ENCODE results near the gene ZNF473.

DNA sequence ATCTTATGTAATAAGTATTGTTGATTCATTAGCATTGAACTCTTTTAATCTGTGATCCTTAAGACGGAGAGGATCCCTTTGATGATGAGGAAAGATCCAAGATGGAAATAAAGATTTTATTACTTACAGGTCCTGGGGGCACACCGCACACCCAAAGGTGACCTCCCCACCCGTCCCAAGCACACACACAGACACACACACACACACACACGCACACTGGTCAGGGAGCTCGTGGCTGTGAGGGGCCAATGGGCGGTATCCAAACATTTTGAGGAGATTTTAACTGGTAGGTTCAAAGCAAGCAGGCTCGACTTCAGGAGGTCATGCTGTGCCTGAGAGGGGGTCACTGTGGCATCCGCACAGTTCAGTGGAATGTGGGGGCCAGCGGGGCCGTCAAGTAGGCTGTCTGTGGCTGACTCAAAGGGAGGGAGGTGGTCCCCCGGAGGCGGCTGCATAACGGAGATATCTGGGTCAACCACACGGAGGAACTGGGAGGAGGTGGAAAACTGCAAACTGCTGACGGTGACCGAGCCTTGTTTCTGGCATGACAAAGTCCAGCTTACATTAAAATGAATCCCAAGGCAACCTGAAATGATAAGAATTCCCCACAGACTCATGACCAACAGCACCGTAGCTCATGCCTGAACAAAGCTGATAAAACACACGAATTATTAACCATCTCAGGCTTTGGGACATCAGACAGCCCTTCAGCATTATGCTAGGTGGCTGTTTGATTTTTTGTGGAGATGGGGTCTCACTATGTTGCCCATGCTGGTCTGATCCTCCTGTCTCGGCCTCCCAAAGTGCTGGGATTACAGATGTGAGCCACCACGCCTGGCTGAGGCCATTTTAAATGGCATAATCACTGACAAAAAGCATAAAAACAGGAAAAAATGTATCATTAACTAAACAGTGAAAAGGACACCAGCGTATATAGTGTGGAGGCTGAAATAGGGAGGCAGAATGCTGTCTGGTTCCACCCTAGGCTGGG is 43.9 kb upstream of the ZNF473 start:
- TF ChIP-seq, protein P1, sequence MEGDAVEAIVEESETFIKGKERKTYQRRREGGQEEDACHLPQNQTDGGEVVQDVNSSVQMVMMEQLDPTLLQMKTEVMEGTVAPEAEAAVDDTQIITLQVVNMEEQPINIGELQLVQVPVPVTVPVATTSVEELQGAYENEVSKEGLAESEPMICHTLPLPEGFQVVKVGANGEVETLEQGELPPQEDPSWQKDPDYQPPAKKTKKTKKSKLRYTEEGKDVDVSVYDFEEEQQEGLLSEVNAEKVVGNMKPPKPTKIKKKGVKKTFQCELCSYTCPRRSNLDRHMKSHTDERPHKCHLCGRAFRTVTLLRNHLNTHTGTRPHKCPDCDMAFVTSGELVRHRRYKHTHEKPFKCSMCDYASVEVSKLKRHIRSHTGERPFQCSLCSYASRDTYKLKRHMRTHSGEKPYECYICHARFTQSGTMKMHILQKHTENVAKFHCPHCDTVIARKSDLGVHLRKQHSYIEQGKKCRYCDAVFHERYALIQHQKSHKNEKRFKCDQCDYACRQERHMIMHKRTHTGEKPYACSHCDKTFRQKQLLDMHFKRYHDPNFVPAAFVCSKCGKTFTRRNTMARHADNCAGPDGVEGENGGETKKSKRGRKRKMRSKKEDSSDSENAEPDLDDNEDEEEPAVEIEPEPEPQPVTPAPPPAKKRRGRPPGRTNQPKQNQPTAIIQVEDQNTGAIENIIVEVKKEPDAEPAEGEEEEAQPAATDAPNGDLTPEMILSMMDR (conservative IDR thresholded peaks at IDR 0.05; ENCODE audit: low read length): no peak
- TF ChIP-seq EZH2phosphoT487 (IDR thresholded peaks at IDR 0.05; ENCODE audit: borderline replicate concordance, low read depth, low read length): no peak
